GM19455 (cell line): Measurements from ENCODE around the gene FOXN3.
"Not testable (repeated sequence)": the region's sequence is repeated elsewhere in the genome, so short reads cannot be mapped to it uniquely, and the experiment has no call there.

Experiments used
- ATAC-seq: cut with Tn5 transposase; IDR thresholded peaks from one replicate; pipeline ENCODE4 v1.9.1; 2021; ENCODE audit not compliant: unreplicated experiment

FOXN3 gene

DNA sequence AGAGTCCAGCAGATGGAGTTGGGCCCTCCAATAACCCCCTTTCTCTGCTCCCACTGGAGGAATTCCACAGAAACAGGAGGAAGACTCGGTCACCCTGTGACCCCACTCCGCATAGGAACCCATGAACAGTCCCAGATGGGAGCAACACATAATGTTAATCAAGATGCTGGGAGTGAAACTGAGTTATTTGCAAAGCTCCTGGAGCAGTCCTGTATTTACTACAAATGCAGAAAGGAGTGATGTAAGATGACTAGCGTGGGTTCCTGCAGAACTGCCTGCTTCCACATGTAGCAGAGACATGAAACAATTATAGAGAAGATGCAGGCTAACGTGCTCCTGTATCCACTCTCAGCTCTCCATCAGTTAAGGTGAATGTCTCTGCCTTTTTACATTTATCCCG, 274.7 kb downstream of the FOXN3 start:
- no peak for ATAC-seq

DNA sequence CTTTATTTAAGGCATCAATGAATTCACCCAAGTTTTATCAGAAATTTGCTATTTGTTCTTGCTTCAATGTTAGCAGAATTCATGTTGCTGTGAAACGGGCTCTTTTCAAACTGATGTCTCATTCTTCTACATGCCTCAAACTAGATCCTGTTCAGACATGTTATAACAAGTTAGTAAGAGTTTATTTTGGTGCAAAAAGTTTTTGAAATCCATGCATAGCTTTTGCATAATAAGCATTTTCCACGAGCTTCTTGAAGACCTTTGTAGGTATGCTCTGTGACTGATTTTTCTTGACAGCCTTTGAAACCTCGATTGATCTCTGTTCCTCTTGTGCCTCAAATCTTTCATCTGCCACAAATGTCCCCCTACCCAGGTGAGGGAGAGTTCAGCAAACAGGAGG, 275.2 kb downstream of the FOXN3 start:
- ATAC-seq = no peak

DNA sequence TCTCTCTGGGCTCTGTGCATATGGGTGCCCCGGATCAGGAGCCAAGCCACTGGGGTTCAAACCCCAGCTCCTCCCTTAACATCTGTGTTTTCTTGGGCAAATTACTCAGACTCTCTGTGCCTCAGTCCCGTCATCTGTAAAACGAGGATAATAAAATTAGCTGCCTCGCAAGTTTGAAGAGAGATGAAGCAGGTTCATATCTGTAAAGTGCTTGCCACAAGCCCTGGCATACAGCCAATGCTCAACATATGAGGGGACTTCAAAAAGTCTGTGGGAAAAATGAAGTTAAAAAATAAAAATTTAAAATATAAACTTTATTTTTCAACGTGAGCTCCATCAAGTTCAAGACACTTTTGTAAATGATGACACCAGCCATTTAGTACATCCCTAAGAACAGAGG, 276.7 kb downstream of the FOXN3 start:
- ATAC-seq = no peak

DNA sequence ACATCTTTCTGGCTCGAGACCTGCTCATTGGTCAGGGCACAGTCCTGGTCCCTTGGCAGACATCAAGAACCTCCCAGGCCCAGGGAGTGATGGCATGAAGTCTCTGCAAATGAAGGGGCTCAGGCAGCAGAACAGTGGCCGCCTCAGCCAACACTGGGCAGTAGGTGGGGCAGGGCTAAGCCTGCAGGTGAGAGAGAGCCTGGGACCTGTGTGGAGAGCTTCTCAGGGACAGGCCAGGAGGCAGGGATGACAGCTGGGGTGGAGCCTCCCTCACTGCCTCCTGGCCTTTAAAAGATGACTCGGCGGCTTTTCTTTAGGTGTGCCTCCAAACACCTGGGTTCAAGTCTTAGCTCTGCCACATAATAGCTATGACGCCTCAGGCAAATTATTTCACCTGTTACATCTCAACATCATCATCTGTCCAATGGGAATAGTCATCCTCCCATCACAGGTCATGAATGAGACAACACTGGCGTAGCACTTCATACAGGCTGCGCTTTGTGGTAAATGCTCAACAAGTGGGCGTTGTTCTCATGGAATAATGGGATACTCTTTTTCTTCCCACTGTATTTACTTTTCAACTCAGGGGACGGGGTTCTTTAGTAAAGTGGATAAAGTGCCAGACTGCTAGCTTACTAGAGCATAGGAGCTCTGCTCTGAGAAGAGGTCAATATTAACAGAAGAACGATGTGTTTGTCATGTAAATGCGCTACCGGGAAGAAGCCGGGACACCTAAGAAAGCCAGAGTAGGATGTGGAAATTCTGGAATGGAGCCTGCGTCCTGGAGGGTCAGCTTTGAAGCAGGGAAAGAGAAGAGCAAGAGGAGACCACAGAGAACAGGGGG, 277.4 kb downstream of the FOXN3 start:
- no peak for ATAC-seq

- no peak for ATAC-seq
Observed at GRCh38 chr14:89138846-89139245, 278.2 kb downstream of the FOXN3 start.

DNA sequence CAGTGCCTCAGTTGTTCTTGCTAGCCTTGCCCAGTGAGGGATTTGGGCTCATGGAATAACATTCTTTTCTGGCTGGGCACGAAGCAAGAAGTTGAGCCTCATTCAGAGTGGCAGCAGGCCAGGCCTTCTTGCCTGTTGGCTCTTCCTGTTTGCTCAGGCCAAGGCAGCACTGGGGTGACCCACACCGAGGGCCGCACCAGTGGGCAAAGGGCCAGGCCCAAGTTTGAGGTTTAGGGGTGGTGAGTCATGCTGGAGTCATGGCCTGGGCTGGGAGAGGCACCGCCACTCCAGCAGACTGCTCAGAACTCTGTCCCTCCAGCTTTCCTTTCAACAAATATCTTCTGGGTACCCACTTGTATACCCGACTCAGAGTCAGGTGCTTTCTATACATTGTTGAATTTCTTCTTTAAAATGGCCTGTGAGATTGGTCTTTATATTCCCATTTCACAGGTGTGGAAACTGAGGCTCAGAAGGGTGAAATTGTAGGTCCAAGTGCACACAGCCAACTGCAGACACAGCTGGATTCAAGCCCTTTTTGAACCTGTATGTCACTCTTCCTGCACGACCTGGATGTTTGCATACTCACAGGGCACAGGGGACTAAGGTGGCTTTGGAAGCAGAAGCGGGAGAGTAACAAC, 279.4 kb downstream of the FOXN3 start:
- ATAC-seq = no peak

DNA sequence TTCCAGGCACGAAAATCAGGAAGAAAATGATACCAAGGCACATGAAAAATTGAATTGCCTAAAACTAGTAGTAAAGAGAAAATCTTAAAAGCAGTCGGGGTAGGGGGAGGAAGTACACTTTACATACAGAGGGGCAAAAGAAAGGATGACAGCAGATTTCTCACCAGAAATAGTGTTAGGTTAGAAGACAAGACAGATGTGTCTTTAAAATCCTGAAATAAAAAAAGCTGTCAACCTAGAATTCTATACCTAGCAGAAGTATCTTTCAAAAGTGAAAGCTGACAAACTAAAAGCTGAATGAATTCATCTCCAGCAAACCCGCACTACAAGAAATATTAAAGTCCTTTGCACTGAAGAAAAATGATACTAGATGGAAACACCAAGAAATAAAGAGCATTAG, 280.4 kb downstream of the FOXN3 start:
- no peak for ATAC-seq

GRCh38 chr14:89134640-89135039, 282.4 kb downstream of the FOXN3 start:
- no peak for ATAC-seq

GRCh38 chr14:89131004-89131750, 285.9 kb downstream of the FOXN3 start:
- ATAC-seq = no peak

GRCh38 chr14:89129570-89129969, 287.5 kb downstream of the FOXN3 start:
- no peak for ATAC-seq

- no peak for ATAC-seq
Observed at GRCh38 chr14:89128311-89129026, 288.6 kb downstream of the FOXN3 start.

- no peak for ATAC-seq
Observed at GRCh38 chr14:89126461-89126860, 290.6 kb downstream of the FOXN3 start.

DNA sequence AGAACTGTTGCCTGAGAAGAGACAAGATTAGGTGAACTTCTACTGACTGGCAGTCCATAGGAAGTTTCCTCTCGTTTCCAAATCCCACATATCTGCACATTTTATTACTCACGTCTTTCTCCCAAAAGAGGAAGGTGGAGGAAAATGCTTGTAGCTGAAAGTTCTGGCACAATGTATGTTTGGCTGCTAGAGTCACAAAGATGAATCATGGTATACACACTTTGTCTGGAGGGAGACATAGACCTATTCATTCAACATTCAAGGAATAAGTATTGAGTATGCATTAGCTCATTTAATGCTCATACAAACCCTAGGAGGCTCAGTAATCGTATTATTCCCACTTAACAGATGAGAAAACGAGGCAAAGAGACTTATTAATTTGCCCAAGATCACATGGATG, 291.8 kb downstream of the FOXN3 start:
- no peak for ATAC-seq

DNA sequence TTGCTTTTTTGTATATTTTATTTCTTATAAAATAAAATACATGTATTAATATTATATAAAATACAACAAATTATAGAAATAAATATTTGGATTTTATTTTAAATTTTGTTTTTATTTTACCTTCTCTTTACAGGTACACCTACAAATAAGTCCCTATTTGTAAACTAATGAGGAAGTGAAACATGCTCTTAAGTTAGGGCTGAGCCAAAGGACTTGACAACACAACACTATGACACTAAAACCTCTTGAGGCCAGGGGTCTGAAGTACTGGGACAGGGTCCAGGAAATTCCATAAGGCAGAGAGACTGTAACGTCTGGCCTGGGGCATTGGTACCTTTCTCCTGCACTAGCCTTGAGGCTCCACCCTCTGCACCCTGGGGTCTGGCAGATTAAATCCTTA, 293.2 kb downstream of the FOXN3 start:
- no peak for ATAC-seq

DNA sequence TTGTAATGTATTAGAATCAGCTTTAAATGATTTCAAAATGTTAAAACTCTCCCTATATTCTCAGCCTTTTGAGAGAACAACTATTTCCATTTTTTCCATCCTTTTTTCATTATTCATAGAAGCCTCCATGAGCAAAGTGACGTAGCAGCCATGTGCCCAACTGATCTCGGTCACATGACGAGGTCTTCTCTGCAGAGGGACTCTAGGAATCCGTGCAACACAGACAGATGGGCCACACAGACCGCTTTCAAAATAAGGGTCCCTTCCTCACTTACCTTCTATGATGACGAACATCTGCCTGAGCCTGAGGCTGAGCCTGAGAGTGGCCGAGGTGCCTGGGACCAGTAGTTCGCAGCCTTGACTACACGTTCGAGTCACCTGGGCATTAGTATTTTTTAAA, 293.8 kb downstream of the FOXN3 start:
- no peak for ATAC-seq

DNA sequence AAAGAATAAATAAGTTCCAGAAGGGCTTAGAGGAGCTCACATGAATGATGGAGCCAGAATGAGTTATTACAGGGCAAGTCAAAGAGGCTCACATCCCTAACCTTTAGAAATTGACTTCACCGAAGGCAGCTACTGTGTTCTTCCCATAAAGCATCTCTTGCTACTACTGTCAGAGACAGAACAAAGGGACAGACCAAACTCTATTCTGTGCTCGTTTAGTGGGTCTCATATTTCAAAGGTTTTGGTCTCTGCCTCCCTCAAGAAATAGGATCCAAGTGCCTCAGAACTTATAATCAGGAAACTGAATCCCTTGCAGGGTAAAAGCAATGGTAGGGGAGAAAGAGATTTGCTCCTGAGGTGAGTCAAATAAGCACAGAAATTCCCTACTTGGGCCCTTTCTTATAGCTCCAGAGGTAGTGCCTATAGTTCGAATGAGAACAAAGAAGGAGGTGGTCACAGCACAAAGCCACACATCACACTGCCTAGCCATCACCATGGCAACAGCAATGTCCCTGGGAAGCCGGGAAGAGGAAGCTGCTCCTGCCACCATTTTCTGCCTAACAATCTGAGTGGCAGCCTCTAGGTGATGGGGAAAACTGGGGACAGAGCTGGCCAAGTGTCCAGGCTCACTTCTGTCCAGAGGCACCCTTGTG, 294.9 kb downstream of the FOXN3 start:
- ATAC-seq = no peak

GRCh38 chr14:89117012-89117411, 300.0 kb downstream of the FOXN3 start:
- ATAC-seq = no peak

DNA sequence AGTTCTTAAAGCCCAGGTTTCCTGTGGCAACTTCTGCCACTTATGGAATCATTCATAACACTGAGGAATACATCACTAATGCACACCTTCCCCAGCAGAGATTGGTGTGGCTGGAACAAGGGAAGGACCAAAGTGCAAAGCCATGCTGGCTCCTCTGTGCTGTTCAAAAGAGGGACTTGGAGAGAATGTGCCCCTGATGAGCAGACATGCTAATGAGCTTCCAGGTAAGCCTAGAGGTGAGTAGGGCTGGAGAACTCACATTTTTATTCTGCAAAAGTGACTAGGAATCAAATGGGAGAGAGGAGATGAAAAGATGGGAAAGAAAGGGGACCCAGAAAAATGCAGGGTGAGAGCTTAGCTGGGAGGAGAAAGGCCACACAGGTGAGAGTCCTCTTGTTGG, 302.9 kb downstream of the FOXN3 start:
- no peak for ATAC-seq

DNA sequence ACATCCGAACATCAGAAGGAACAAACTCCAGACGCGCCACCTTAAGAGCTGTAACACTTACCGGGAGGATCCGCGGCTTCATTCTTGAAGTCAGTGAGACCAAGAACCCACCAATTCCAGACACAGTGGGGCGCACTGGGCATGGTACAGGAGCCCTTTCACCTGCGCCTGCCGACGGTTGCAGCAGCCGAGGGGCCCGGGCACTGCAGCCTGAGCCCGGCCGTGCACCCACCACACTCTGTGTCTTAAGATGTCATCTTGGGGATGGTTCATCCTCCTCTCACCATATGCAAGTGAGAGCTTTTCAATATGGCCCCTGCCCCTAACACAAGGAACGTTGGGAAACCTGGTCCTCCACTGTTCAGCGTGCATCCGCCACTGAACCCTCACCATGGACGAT, 304.3 kb downstream of the FOXN3 start:
- ATAC-seq = no peak

DNA sequence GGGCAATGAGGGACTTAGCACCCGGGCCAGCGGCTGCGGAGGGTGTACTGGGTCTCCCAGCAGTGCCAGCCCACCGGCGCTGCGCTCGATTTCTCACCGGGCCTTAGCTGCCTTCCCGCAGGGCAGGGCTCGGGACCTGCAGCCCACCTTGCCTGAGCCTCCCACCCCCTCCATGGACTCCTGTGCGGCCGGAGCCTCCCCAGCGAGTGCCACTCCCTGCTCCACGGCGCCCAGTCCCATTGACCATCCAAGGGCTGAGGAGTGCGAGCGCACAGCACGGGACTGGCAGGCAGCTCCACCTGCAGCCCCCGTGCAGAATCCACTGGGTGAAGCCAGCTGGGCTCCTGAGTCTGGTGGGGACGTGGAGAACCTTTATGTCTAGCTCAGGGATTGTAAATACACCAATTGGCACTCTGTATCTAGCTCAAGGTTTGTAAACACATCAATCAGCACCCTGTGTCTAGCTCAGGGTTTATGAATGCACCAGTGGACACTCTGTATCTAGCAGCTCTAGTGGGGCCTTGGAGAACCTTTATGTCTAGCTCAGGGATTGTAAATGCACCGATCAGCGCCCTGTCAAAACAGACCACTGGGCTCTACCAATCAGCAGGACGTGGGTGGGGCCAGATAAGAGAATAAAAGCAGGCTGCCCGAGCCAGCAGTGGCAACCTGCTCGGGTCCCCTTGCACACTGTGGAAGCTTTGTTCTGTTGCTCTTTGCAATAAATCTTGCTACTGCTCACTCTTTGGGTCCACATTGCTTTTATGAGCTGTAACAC, 305.1 kb downstream of the FOXN3 start:
- ATAC-seq = not testable (repeated sequence)
